ENCODE measurements around the gene ERBB2. TPM values are rescaled to one million over a fixed set of nuclear protein-coding genes. Genes with fewer than 3 reads are reported as not detected.
A peak's percentile ranks its signal among the peaks of the same experiment; 100 is the strongest.

ERBB2 gene
- total RNA-seq, 1 experiment from 2014 or later = 11.9 TPM

- in situ Hi-C loops (cut with HindIII; ENCODE audit: low pct_unique_long_range_greater_than_20kb, low sequenced_read_pairs) = no loop called here
- DNase-seq (ENCODE audit: low read depth, low spot score) = peak; percentile 37
Observed at GRCh38 chr17:39663688-39664580, 35.9 kb upstream of the ERBB2 start.

DNA sequence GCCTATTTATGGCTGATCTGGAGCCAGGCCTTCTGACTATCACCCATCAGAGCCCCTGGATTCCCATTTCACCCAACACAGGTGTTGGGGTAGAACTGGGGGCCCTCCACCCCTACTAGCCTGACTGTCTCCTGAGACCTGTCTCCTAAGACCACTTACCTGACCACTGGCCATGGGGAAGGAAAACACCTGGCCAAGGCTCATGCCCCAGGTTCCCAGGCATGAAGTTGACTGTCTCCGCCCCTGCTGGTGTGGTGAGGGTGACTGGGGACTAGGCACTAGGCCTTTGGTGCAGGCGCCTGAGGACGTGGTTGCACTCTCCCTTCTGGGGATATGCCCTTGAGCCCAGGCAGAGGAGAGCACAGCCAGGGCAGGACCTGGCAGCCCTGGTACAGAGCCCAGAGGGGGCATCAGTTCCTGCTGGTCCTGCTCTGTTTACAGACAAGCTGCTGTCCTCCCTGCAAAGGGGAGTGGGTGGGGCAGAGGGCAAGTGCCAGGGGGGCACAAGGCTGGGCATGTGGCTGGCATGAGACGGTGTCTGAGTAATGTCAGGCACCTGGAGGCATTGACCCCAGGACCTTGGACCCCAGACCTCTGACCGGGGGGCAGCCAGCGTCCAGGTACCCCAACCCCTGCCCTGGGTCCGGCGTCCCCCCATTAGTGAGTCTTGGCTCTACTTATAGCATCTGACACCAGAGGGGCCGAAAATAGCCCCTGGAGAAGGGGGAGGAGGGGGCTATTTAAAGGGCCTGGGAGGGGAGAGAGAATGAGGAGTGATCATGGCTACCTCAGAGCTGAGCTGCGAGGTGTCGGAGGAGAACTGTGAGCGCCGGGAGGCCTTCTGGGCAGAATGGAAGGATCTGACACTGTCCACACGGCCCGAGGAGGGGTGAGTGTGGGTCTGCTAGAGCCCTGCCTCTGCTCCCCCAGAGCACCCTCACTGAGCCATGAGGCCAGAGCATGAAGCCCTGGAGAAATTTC, 35.0 kb upstream of the ERBB2 start, which contains the start of gene TCAP:
Gene TCAP (plus strand): TSS at position 769 of the 981 bp plus-strand sequence. CDS start 11 bp downstream, at position 780.
- in situ Hi-C loops (cut with HindIII; ENCODE audit: low pct_unique_long_range_greater_than_20kb, low sequenced_read_pairs) = no loop called here
- no peak for DNase-seq (ENCODE audit: low read depth, low spot score)

GRCh38 chr17:39665642-39666224, 34.1 kb upstream of the ERBB2 start:
- DNase-seq (ENCODE audit: low read depth, low spot score) = peak; percentile 34
- in situ Hi-C loops (cut with HindIII; ENCODE audit: low pct_unique_long_range_greater_than_20kb, low sequenced_read_pairs) = no loop called here

- no peak for DNase-seq (ENCODE audit: low read depth, low spot score)
- in situ Hi-C loops (cut with HindIII; ENCODE audit: low pct_unique_long_range_greater_than_20kb, low sequenced_read_pairs) = no loop called here
Observed at GRCh38 chr17:39666231-39666600, 33.6 kb upstream of the ERBB2 start.

GRCh38 chr17:39666601-39667261, 33.1 kb upstream of the ERBB2 start:
- in situ Hi-C loops (cut with HindIII; ENCODE audit: low pct_unique_long_range_greater_than_20kb, low sequenced_read_pairs) = no loop called here
- no peak for DNase-seq (ENCODE audit: low read depth, low spot score)

DNA sequence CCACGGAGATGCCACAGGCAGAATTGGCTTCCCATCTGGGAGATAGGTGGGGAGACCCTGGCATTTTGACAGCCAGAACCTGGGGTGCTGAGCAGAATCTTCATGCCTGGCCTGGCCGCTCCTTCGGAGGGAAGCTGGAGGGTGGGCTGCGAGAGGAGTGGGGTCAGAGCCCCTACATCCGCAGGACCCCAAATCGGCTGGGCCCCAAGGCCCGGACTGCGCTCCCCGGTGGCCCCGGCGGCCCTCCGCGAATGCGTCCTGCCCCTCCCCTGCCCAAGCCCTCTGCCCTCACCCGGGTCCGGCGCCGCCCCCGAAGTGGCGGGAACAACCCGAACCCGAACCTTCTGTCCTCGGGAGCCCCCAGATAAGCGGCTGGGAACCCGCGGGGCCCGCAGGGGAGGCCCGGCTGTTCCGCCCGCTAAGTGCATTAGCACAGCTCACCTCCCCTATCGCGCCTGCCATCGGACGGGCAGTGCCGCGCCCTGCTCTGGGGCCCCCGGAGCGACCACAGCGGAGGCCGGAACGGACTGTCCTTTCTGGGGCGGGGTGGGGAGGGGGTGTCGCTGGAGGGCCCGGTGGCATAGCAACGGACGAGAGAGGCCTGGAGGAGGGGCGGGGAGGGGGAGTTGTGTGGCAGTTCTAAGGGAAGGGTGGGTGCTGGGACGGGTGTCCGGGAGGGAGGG, 32.5 kb upstream of the ERBB2 start:
- in situ Hi-C loops (cut with HindIII; ENCODE audit: low pct_unique_long_range_greater_than_20kb, low sequenced_read_pairs) = no loop called here
- DNase-seq (ENCODE audit: low read depth, low spot score) = no peak

DNA sequence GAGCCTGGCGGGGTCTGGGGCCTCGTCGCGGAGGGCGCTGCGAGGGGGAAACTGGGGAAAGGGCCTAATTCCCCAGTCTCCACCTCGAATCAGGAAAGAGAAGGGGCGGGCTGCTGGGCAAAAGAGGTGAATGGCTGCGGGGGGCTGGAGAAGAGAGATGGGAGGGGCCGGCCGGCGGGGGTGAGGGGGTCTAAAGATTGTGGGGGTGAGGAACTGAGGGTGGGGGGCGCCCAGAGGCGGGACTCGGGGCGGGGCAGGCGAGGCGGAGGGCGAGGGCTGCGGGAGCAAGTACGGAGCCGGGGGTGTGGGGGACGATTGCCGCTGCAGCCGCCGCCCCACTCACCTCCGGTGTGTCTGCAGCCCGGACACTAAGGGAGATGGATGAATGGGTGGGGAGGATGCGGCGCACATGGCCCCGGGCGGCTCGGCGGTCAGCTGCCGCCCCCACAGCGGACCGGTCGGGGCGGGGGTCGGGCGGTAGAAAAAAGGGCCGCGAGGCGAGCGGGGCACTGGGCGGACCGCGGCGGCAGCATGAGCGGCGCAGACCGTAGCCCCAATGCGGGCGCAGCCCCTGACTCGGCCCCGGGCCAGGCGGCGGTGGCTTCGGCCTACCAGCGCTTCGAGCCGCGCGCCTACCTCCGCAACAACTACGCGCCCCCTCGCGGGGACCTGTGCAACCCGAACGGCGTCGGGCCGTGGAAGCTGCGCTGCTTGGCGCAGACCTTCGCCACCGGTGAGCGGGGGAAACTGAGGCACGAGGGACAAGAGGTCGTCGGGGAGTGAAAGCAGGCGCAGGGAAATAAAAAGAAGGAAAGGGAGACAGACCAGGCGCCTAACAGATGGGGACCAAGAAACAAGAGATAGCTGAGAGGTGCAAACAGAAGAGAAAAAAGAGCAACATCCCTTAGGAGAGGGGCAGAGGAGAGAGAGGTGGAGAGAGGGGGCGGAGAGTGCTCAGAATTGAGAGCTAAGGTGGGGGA, 31.6 kb upstream of the ERBB2 start, which contains the start of gene PNMT:
Gene PNMT (plus strand): TSS at position 509 of the 980 bp plus-strand sequence. CDS start 23 bp downstream, at position 532.
- peak; percentile 33 for DNase-seq (ENCODE audit: low read depth, low spot score)
- in situ Hi-C loops (cut with HindIII; ENCODE audit: low pct_unique_long_range_greater_than_20kb, low sequenced_read_pairs) = no loop called here

GRCh38 chr17:39669897-39670735, 29.7 kb upstream of the ERBB2 start:
- in situ Hi-C loops (cut with HindIII; ENCODE audit: low pct_unique_long_range_greater_than_20kb, low sequenced_read_pairs) = no loop called here
- no peak for DNase-seq (ENCODE audit: low read depth, low spot score)

- DNase-seq (ENCODE audit: low read depth, low spot score) = no peak
- in situ Hi-C loops (cut with HindIII; ENCODE audit: low pct_unique_long_range_greater_than_20kb, low sequenced_read_pairs) = no loop called here
Observed at GRCh38 chr17:39670746-39671145, 29.1 kb upstream of the ERBB2 start.

DNA sequence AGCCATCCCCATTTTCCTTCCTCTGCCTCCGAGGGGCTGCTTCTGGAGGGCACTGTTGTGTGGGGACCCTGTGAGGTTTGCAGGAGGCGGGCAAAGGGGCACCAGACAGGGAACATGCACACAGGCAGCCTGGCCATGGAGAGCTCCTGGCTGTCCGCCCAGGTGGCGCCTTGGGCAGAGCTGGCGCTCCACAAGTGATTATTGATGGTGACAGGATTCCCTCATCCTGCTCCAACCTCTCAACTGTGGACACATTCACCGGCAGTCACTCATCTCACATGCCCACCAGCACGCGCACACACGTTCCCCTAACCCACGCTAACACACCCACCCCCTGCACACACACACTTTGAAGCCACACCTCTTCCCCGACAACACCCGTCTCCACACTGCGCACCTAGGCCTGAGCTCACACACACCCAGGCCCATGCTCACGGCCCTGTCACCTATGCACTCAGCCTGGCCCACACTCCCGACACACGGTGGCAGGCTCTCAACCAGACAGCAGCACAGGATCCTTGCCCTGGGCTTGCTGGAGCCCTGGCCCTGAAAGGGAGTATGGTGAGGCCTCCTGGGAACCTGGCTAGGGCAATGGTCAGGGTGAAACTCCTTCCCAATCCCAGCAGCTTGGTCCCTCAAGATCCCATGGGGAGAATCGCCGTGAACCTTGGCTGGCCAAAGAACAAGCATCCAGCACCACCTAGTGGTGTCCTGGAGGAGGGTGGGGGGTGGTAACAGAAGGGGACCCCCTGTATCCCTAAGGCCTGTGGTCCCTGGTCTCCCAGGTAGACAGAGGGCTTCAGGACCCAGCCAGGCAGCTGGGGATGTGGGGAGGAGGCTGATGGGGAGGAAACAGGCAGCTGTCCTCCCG, 28.0 kb upstream of the ERBB2 start:
- DNase-seq (ENCODE audit: low read depth, low spot score) = peak; percentile 60
- in situ Hi-C loops (cut with HindIII; ENCODE audit: low pct_unique_long_range_greater_than_20kb, low sequenced_read_pairs) = no loop called here

DNA sequence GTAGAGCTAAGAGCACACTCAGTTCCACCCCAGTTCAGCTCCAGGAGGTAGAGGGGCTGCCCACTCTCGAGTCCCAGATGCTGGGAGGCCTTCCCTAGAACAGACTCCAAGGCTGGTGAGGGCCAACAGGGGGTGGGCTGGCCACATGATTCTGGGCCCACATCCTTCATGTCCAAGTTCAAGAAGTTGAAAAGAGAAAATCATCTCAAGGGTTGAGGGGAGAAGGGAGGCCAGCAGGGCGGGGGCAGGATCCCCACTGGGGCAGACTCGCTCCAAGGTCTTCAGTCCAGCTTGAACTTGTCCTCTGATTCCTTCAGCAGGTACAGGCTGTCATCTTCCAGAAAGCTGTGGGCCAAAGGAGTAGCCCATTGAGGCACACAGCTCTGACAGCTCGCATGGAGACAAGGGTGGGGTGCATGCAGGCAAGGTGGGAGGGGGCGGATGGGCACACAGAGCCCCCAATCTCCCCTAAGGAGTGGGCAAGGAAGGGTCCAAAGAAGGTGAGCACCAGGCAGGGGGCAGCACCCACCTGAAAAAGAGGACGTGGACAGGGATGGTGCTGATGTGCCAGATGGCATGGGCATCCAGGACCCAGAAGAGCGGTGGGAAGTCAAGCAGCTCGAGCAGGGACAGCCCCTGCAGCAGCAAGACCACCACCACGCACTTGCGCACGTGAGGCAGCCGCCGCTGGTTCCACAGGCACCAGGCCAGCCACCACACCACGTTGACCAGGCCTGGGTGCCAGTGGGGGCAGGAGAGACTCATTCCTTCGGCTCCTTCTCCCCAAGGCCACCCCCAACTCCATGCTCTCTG, 27.1 kb upstream of the ERBB2 start:
- in situ Hi-C loops (cut with HindIII; ENCODE audit: low pct_unique_long_range_greater_than_20kb, low sequenced_read_pairs) = no loop called here
- DNase-seq (ENCODE audit: low read depth, low spot score) = no peak

DNA sequence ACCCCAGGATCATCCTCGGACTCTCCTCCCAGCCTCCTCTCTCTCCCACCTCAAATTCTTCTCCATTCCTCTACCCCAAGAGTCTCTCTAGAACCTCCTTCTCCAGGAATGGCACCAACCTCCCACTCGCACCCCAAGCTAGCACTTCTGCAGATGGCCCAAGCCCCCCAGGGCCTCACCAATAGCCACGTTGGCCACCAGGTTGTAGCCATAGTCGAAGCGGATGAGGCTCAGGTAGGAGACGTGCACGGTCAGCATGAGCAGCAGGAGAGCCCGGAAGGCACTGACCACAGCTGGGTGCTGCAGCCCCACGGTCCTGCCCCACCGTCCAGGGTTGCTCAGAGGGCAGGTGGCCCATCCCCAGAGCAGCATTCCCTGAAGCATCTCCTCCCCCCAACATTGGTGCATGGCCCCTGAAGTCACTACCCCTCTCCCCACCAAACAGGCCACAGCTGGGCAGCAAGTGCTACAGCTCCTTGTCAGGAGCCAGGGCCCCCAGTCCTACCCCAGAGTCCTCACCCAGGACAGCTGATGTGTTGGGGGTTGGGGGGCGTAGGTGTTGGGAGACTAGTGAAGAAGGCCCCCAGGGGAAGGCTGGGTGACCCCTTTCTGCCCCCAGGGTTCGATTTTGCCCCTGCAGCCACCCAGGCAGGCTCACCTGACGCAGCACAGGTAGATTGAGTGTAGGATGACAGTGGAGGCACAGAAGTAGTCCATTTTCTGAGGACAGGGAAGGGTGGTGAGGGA, 26.4 kb upstream of the ERBB2 start:
- DNase-seq (ENCODE audit: low read depth, low spot score) = no peak
- in situ Hi-C loops (cut with HindIII; ENCODE audit: low pct_unique_long_range_greater_than_20kb, low sequenced_read_pairs) = no loop called here

GRCh38 chr17:39674179-39674578, 25.7 kb upstream of the ERBB2 start:
- DNase-seq (ENCODE audit: low read depth, low spot score) = no peak
- in situ Hi-C loops (cut with HindIII; ENCODE audit: low pct_unique_long_range_greater_than_20kb, low sequenced_read_pairs) = no loop called here

Measured in SK-MEL-5 (cell line).